SH-SY5Y (cell line): ENCODE results near the gene TANGO2.

ENCODE experiments used
- GATA2 ChIP-seq: IDR thresholded peaks from 2 replicates; pipeline ENCODE4 v1.6.1; 2011; ENCODE audit warnings: mild to moderate bottlenecking, low read depth, low read length
- GATA3 ChIP-seq: IDR thresholded peaks from 2 replicates; pipeline ENCODE4 v1.6.1; 2011; ENCODE audit warnings: low read depth, mild to moderate bottlenecking, low read length, moderate library complexity

- TF ChIP-seq GATA3 (no peak), GATA2 (no peak)
Measured at GRCh38 chr22:20060700-20061480, 40.0 kb downstream of the TANGO2 start.
